A549 (cell line): ENCODE results near the gene HIGD1B. TPM values are rescaled to one million over a fixed set of nuclear protein-coding genes. Genes with fewer than 3 reads are reported as not detected.

Source experiments
- ATAC-seq, 2 experiments: fragments of 200-7000 bp in 1 of 2; fragments of >200 bp in 1 of 2; cut with Nextera tagmentation in 1 of 2; cut with Tn5 transposase in 1 of 2; 3 replicates each; pipeline versions ENCODE4 v1.8.0 to v1.9.1; 2018 to 2020; ENCODE audit warnings: mild to moderate bottlenecking in 1 of 2, moderate library complexity in 1 of 2
- CTCF ChIA-PET: fragments of 300-600 bp; sonication (Branson Sonifier 250); formaldehyde crosslinking; extraction: SDS; loops from one replicate; lab custom pipeline; 2021; ENCODE audit warnings: antibody characterized with exemption, inconsistent platforms; lab: Yijun Ruan, JAX
- POLR2A ChIA-PET: fragments of 350-600 bp; formaldehyde crosslinking; extraction: SDS; loops from one replicate; lab custom pipeline; 2021; ENCODE audit warnings: antibody characterized with exemption, inconsistent platforms; lab: Yijun Ruan, JAX
- DNase-seq, 2 experiments: peaks; one replicate each; pipeline versions ENCODE4 v3.0.0 to v3.0.0-alpha.2; 2011 to 2016; ENCODE audit warnings: low read depth in 1 of 2, low spot score in 1 of 2
- FAIRE-seq: peaks from 2 replicates; lab custom pipeline; 2011; peaks lifted over from hg19 to GRCh38; lab: Jason Lieb, UNC
- H3K27ac ChIP-seq, 2 experiments: fragments of >200 bp; sonication (Bioruptor Twin); formaldehyde crosslinking; 3 replicates each; pipeline ENCODE4 v1.5.1; 2016 to 2017
- H3K4me1 ChIP-seq: fragments of >200 bp; sonication (Bioruptor Twin); formaldehyde crosslinking; 3 replicates; pipeline ENCODE4 v1.6.1; 2016
- H3K4me2 ChIP-seq: fragments of >200 bp; sonication (Bioruptor Twin); formaldehyde crosslinking; 3 replicates; pipeline ENCODE4 v1.6.1; 2016
- H3K4me3 ChIP-seq: fragments of >200 bp; sonication (Bioruptor Twin); formaldehyde crosslinking; 3 replicates; pipeline ENCODE4 v1.5.1; 2016
- H3K9me3 ChIP-seq: fragments of >200 bp; sonication (Bioruptor Twin); formaldehyde crosslinking; 3 replicates; pipeline ENCODE4 v1.6.1; 2016
- BCL3 ChIP-seq: fragments of >200 bp; sonication (Bioruptor Twin); formaldehyde crosslinking; IDR thresholded peaks from 3 replicates; pipeline ENCODE4 v1.6.1; 2016
- BHLHE40 ChIP-seq: IDR thresholded peaks from 2 replicates; pipeline ENCODE4 v1.6.1; 2012; ENCODE audit warnings: low read depth, low read length, inconsistent platforms
- EHMT2 ChIP-seq: fragments of 200-600 bp; sonication (generic); IDR thresholded peaks from 2 replicates; pipeline ENCODE4 v1.6.1; 2016; ENCODE audit warnings: antibody characterized with exemption, low read depth, mild to moderate bottlenecking, moderate library complexity
- EP300 ChIP-seq, 2 experiments: fragments of >200 bp; sonication (Bioruptor Twin); formaldehyde crosslinking; IDR thresholded peaks; 2 replicates in 1 of 2; 3 replicates in 1 of 2; pipeline ENCODE4 v1.6.1; 2016 to 2017
- HEYL ChIP-seq: fragments of 250-450 bp; sonication (Bioruptor Pico); IDR thresholded peaks from 2 replicates; pipeline ENCODE4 v1.8.0; 2021; ENCODE audit warnings: mild to moderate bottlenecking, moderate library complexity
- HOXB13 ChIP-seq: fragments of 250-450 bp; sonication (Bioruptor Pico); IDR thresholded peaks from 2 replicates; pipeline ENCODE4 v1.5.0; 2020; ENCODE audit warnings: low read depth, mild to moderate bottlenecking, moderate library complexity
- HOXB5 ChIP-seq: fragments of 250-450 bp; sonication (Bioruptor Pico); IDR thresholded peaks from 2 replicates; pipeline ENCODE4 v1.5.0; 2020; ENCODE audit warnings: mild to moderate bottlenecking, moderate library complexity
- KDM1A ChIP-seq: fragments of 200-600 bp; sonication (generic); IDR thresholded peaks from 2 replicates; pipeline ENCODE4 v1.6.1; 2016; ENCODE audit warnings: low read depth, mild to moderate bottlenecking
- MYC ChIP-seq: IDR thresholded peaks from 2 replicates; pipeline ENCODE4 v1.6.1; 2012; ENCODE audit warnings: mild to moderate bottlenecking, inconsistent platforms, low read length, improper control_type of control experiment, borderline replicate concordance
- REST ChIP-seq: fragments of 200-600 bp; sonication (generic); IDR thresholded peaks from 2 replicates; pipeline ENCODE4 v1.6.1; 2016; ENCODE audit warnings: antibody characterized with exemption, mild to moderate bottlenecking, moderate library complexity
- RNF2 ChIP-seq: fragments of 200-600 bp; sonication (generic); IDR thresholded peaks from 2 replicates; pipeline ENCODE4 v1.6.1; 2016; ENCODE audit warnings: low read depth, mild to moderate bottlenecking, antibody characterized with exemption, moderate library complexity, borderline replicate concordance
- SMC3 ChIP-seq: fragments of >200 bp; sonication (Bioruptor Twin); formaldehyde crosslinking; IDR thresholded peaks from 3 replicates; pipeline ENCODE4 v1.6.1; 2018; ENCODE audit warnings: inconsistent platforms
- SREBF2 ChIP-seq: fragments of 450-650 bp; IDR thresholded peaks from 2 replicates; pipeline ENCODE4 v1.6.1; 2014; ENCODE audit warnings: mild to moderate bottlenecking, moderate library complexity
- TP53 ChIP-seq: fragments of 250-450 bp; sonication (Bioruptor Pico); IDR thresholded peaks from 2 replicates; pipeline ENCODE4 v1.5.0; 2021; ENCODE audit warnings: mild to moderate bottlenecking, moderate library complexity
- ZFP36 ChIP-seq: fragments of 450-650 bp; IDR thresholded peaks from 2 replicates; pipeline ENCODE4 v1.6.1; 2014; ENCODE audit warnings: borderline replicate concordance; ENCODE audit not compliant: partially characterized antibody
- WGBS: methylation state at CpG from one replicate; pipeline ENCODE4 v1.1.6; 2017; ENCODE audit errors: missing lambda C conversion rate; 5-methylcytosine and 5-hydroxymethylcytosine counted together
- polyA plus RNA-seq, 4 experiments: library from polyadenylated mRNA; depleted of rRNA in 3 of 4; stranded (reverse); fragments of >200 nt; fragmentation: RNase III in 1 of 4; extraction: RNeasy Plus Mini Kit Qiagen cat#74134 plus additional on column Dnase treatment in 1 of 4; gene quantifications; 2 replicates in 3 of 4; 3 replicates in 1 of 4; pipeline ENCODE4 v1.2.3, GENCODE V29; 2011 to 2017

Gene HIGD1B
- polyA plus RNA-seq, 2 of the 4 experiments (the other 2 are of a cell fraction), result not detected

GRCh38 chr17:44832805-44833204 lies 14.9 kb upstream of the HIGD1B start (continued):
- no peak for TF ChIP-seq REST
- no peak for TF ChIP-seq RNF2
- no peak for TF ChIP-seq HOXB13 (CRISPR knock-in tag)
- no peak for TF ChIP-seq BCL3

GRCh38 chr17:44837196-44837595 lies 10.5 kb upstream of the HIGD1B start:
- no peak for FAIRE-seq
- peak; percentile 11 to 21; a peak in 3 of 6 replicates for ATAC-seq
- TF ChIP-seq BHLHE40 (no peak), EHMT2 (no peak), EP300 (IDR thresholded peaks at IDR 0.05) (no peak), ZFP36 (no peak), MYC (no peak), KDM1A (no peak), SREBF2 (no peak), SMC3 (no peak)
- DNase-seq, result no peak
- Histone ChIP-seq H3K4me2 (no peak overlapping the region), H3K4me1 (no peaks in the 10 kb centered on the region), H3K27ac (no peak overlapping the region), H3K4me3 (no peak overlapping the region), H3K9me3 (no peaks in the 10 kb centered on the region)
- WGBS, result 47% methylated on average over 2 of the region's 2 CpGs
- POLR2A ChIA-PET, result interaction anchor here (0.7 to 0.9 kb wide), 2 partner anchors 11 to 17 kb away, joined by 3 read pairs; no protein-coding TSS in a partner anchor
- CTCF ChIA-PET, result interaction anchor here (0.6 to 10.1 kb wide), 7 partner anchors 10 to 67 kb away, joined by 3 to 122 read pairs (median 7); partner anchors contain the start of gene HIGD1B

- CTCF ChIA-PET, result interaction anchor here (1.9 to 3.4 kb wide), 4 partner anchors 15 to 62 kb away, joined by 6 to 34 read pairs (median 20); no protein-coding TSS in a partner anchor
- no peak for DNase-seq
- POLR2A ChIA-PET, result no interaction called here
- Histone ChIP-seq H3K4me3 (no peak overlapping the region), H3K9me3 (no peaks in the 10 kb centered on the region), H3K4me2 (no peak overlapping the region), H3K4me1 (no peaks in the 10 kb centered on the region), H3K27ac (no peak overlapping the region)
- FAIRE-seq, result no peak
- TF ChIP-seq HOXB13 (CRISPR knock-in tag) (no peak), TP53 (CRISPR knock-in tag) (no peak)
- ATAC-seq, result no peak
- WGBS, result 80% methylated on average over 4 of the region's 4 CpGs
These were observed 7.4 kb upstream of the HIGD1B start for GRCh38 chr17:44840274-44840673.

- POLR2A ChIA-PET, result no interaction called here
- TF ChIP-seq HEYL (CRISPR knock-in tag) (no peak), HOXB5 (CRISPR knock-in tag) (no peak)
- Histone ChIP-seq H3K4me3 (no peak overlapping the region), H3K9me3 (no peaks in the 10 kb centered on the region), H3K4me1 (no peaks in the 10 kb centered on the region), H3K4me2 (no peak overlapping the region), H3K27ac (no peak overlapping the region)
- 87% methylated on average over 3 of the region's 3 CpGs for WGBS
- DNase-seq, result no peak
- no peak for FAIRE-seq
- peak; percentile 13 to 40; a peak in 3 of 6 replicates for ATAC-seq
- CTCF ChIA-PET, result interaction anchor here (1.2 to 3.4 kb wide), 7 partner anchors 9 to 67 kb away, joined by 3 to 34 read pairs (median 9); no protein-coding TSS in a partner anchor
These were observed 6.7 kb upstream of the HIGD1B start for GRCh38 chr17:44840936-44841335.
